Measurements from ENCODE around the gene TEX36. TPM values are rescaled to one million over a fixed set of nuclear protein-coding genes. Genes with fewer than 3 reads are reported as not detected.

The TEX36 gene
- total and polyA plus RNA-seq, 9 of the 15 experiments (the other 6 are each of a cell fraction or from before 2014, with no cell fraction given), result 0.10 to 0.82 (median 0.15) TPM; not detected in 6

GRCh38 chr10:125608474-125608873 lies 74.5 kb downstream of the TEX36 start:
- peak; percentile 54; the same call in 1 of the 2 replicates for TF ChIP-seq ZKSCAN1 (IDR thresholded peaks at IDR 0.05; ENCODE audit: low read depth, low read length)
- TF ChIP-seq ETV6 (IDR thresholded peaks at IDR 0.05; ENCODE audit: borderline replicate concordance in 1 of 2, low read depth in 2 of 2, low read length in 1 of 2), result no peak
- no peak for TF ChIP-seq ETV6 (CRISPR knock-in tag; IDR thresholded peaks at IDR 0.05; ENCODE audit: borderline replicate concordance)
- H3K36me3 ChIP-seq (ENCODE audit: control insufficient read depth, insufficient read depth, low read length), result no peaks in the 10 kb centered on the region
- H3K27ac ChIP-seq (ENCODE audit: extremely low read depth, low read depth, low read length), result no peak overlapping the region

GRCh38 chr10:125607689-125608290 lies 75.2 kb downstream of the TEX36 start:
- Histone ChIP-seq H3K79me2 (ENCODE audit: control insufficient read depth, insufficient read depth, low read length) (no peaks in the 10 kb centered on the region), H3K4me2 (ENCODE audit: insufficient read depth, low read length) (no peak overlapping the region), H3K9me3 (replicated peaks; ENCODE audit: control insufficient read depth, insufficient read depth, low read depth, low read length) (no peaks in the 10 kb centered on the region; the same call in 1 of the 2 replicates), H3K36me3 (ENCODE audit: control insufficient read depth, insufficient read depth, low read length) (no peaks in the 10 kb centered on the region), H3K9ac (ENCODE audit: insufficient read depth in 1 of 2, low read depth in 2 of 2, low read length in 2 of 2) (no peak overlapping the region), H3K27ac (ENCODE audit: extremely low read depth, low read depth, low read length) (no peak overlapping the region), H2AFZ (ENCODE audit: low read depth, low read length) (no peak overlapping the region), H3K4me3 (no peak overlapping the region), H4K20me1 (replicated peaks; ENCODE audit: control insufficient read depth, insufficient read depth, low read length) (no peaks in the 10 kb centered on the region), H3K4me1 (replicated peaks in 1 of 2; ENCODE audit: control insufficient read depth in 2 of 2, insufficient read depth in 2 of 2, low read length in 2 of 2) (peaks cover 0 to 3% of the 10 kb centered on the region in 2 experiments; a peak in 1 of 5 replicates), H3K9me1 (ENCODE audit: control insufficient read depth, insufficient read depth, low read length) (no peaks in the 10 kb centered on the region), H3K27me3 (ENCODE audit: control insufficient read depth in 2 of 2, insufficient read depth in 2 of 2, low read length in 2 of 2) (peaks cover 0 to 5% of the 10 kb centered on the region in 2 experiments; a peak in 3 of 5 replicates)
- ChIA-PET CTCF (ENCODE audit: low intra/inter-chr PET ratio) (no interaction called here), POLR2A (interaction anchor here (1.0 kb wide), 1 partner anchor 10 kb away, joined by 3 read pairs; no protein-coding TSS in a partner anchor)
- intact Hi-C loops (cut with micrococcal nuclease) (no loop called here), in situ Hi-C loops (cut with MboI) (no loop called here)
- DNase-seq (ENCODE audit: extremely low read depth in 1 of 4, low spot score in 3 of 4) (no peak), ATAC-seq (no peak), FAIRE-seq (no peak)
- TF ChIP-seq ATF2 (CRISPR knock-in tag; IDR thresholded peaks at IDR 0.05) (no peak), TFE3 (CRISPR knock-in tag; IDR thresholded peaks at IDR 0.05) (peak; percentile 72)
- 4% methylated on average over 7 of the region's 7 CpGs for WGBS (ENCODE audit: insufficient coverage, low coverage, missing lambda C conversion rate)
- no TSS peak for BruUV-seq (replicated peaks)

More at GRCh38 chr10:125608474-125608873, 74.5 kb downstream of the TEX36 start:
- H3K4me3 ChIP-seq, result no peak overlapping the region
- H3K9ac ChIP-seq (ENCODE audit: insufficient read depth in 1 of 2, low read depth in 2 of 2, low read length in 2 of 2), result no peak overlapping the region
- H3K9me3 ChIP-seq (replicated peaks; ENCODE audit: control insufficient read depth, insufficient read depth, low read depth, low read length), result no peaks in the 10 kb centered on the region; the same call in 1 of the 2 replicates
- H4K20me1 ChIP-seq (replicated peaks; ENCODE audit: control insufficient read depth, insufficient read depth, low read length), result no peaks in the 10 kb centered on the region
- no peak for DNase-seq (ENCODE audit: extremely low read depth in 1 of 4, low spot score in 3 of 4)
- CTCF ChIA-PET (ENCODE audit: low intra/inter-chr PET ratio), result no interaction called here
- no peaks in the 10 kb centered on the region for H3K79me2 ChIP-seq (ENCODE audit: control insufficient read depth, insufficient read depth, low read length)
- H3K4me1 ChIP-seq (replicated peaks in 1 of 2; ENCODE audit: control insufficient read depth in 2 of 2, insufficient read depth in 2 of 2, low read length in 2 of 2), result peaks cover 0 to 3% of the 10 kb centered on the region in 2 experiments; a peak in 1 of 5 replicates
- no peaks in the 10 kb centered on the region for H3K9me1 ChIP-seq (ENCODE audit: control insufficient read depth, insufficient read depth, low read length)
- in situ Hi-C loops (cut with MboI) (no loop called here), intact Hi-C loops (cut with micrococcal nuclease) (no loop called here)
- peaks cover 0 to 5% of the 10 kb centered on the region in 2 experiments; a peak in 3 of 5 replicates for H3K27me3 ChIP-seq (ENCODE audit: control insufficient read depth in 2 of 2, insufficient read depth in 2 of 2, low read length in 2 of 2)
- ATAC-seq, result no peak
- POLR2A ChIA-PET, result interaction anchor here (0.6 kb wide), 1 partner anchor 988 kb away, joined by 3 read pairs; no protein-coding TSS in a partner anchor
- no TSS peak for BruUV-seq (replicated peaks)
- FAIRE-seq, result no peak
- H3K4me2 ChIP-seq (ENCODE audit: insufficient read depth, low read length), result no peak overlapping the region
- H2AFZ ChIP-seq (ENCODE audit: low read depth, low read length), result no peak overlapping the region
- WGBS (ENCODE audit: insufficient coverage, low coverage, missing lambda C conversion rate), result 17% methylated on average over 8 of the region's 8 CpGs
